HG03159 (cell line): ENCODE results near the gene GNB2.
"Not testable (repeated sequence)": the region's sequence is repeated elsewhere in the genome, so short reads cannot be mapped to it uniquely, and the experiment has no call there.

Experiments used
- ATAC-seq: cut with Tn5 transposase; IDR thresholded peaks from one replicate; pipeline ENCODE4 v1.9.1; 2021; ENCODE audit warnings: mild to moderate bottlenecking, moderate library complexity; ENCODE audit not compliant: unreplicated experiment

Gene GNB2

DNA sequence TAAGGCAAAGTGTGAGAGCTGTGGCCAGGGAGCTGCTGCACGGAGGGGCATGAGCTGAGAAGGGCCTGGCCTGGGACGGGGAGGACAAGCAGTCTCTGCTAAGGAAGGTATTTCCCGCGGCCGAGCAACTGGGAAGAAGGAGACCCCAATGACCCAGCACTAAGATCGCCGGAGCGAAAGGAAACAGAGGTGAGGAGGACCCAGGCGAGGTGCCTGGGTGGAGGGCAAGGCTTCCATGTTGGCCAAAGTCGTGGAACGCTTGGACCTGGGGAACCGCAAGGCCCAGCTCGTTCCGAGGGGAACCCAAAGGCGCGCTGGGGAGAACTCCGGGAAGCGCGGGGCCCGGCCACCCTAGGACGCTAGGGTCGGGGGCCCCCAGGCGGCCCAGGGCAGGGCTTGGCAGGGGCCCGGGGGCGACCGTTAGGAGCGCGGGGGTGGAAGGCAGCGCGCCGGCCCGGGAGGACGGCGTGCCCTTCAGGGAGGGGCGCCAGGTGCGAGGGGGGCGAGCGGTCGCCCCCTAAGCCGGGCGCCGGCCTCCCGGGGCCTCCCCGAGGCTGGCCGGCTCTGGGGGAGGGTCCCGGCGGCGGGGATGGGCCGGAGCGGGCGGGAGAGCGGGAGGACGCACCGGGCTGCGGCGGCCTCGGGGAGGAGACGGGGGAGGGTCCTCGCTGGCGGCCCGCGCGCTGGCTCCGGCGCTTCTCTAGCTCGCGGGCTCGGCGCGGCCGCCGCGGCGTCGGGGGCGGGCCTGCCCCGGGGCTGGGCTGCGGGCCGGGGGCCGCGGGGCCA is 20.0 kb downstream of the GNB2 start:
- peak; percentile 12 for ATAC-seq

DNA sequence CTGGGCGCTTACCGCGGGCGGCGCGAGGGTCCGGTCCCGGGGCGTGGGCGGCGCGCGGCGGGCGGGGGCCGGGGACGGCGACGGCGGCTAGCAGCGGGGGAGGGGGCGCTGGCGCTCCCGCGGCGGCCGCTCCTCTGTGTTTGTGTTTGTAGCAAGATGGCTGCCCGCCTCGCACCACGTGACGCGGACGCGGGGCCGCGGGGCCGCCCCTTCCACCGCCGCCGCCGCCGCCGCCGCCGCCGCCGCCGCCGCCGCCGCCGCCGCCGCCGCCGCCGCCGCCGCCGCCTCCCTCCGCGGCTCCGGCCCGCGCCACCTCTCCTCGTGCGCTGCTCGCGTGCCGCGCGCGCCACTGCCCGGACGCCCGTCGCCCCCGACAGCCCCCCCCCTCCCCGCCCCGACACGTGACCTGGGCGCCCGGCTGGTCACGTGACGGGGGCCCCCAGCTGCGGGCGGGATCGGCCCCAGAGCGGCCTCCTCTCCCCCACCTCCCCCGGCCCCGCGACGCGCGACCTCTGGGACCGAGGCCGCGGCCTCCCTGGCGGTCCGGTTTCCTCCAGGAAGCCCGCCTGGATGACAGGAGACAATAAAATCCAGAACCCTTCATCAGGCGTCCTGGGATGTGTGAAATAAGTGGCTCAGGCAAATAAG is 20.7 kb downstream of the GNB2 start, which contains the start of gene GIGYF1:
Gene GIGYF1 (minus strand): TSS at position 153 of the 648 bp plus-strand sequence. CDS start 6,012 bp downstream, outside the sequence.
- ATAC-seq: peak; percentile 42

DNA sequence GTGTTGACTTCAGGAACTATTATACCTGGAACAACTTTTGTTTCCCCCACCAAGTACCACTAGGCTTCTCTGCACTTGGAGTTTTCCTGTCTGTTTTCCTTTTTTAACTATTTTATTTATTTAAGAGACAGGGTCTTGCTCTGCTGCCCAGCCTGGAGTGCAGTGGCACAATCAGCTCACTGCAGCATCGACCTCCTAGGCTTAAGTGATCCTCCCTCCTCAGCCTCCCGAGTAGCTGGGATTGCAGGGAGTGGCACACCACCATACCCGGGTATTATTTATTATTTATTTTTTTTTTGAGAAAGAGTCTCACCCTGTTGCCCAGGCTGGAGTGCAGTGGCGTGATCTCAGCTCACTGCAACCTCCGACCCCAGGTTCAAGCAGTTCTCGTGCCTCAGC is 22.6 kb downstream of the GNB2 start:
- no peak for ATAC-seq

GRCh38 chr7:100699018-100699417 is 25.5 kb downstream of the GNB2 start:
- ATAC-seq: no peak

DNA sequence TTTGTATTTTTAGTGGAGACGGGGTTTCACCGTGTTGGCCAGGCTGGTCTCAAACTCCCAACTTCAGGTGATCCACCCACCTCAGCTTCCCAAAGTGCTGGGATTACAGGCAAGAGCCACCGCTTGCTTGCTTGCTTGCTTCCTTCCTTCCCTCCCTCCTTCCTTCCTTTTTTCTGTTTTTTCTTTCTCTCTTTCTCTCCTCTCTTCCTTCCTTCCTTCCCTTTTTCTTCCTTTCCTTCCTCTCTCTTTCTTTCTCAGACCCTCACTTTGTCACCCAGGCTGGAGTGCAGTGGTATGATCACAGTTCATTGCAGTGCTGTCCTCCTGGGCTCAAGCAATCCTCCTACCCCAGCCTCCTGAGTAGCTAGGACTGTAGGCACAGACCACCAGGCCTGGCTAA is 27.5 kb downstream of the GNB2 start:
- not testable (repeated sequence) for ATAC-seq

DNA sequence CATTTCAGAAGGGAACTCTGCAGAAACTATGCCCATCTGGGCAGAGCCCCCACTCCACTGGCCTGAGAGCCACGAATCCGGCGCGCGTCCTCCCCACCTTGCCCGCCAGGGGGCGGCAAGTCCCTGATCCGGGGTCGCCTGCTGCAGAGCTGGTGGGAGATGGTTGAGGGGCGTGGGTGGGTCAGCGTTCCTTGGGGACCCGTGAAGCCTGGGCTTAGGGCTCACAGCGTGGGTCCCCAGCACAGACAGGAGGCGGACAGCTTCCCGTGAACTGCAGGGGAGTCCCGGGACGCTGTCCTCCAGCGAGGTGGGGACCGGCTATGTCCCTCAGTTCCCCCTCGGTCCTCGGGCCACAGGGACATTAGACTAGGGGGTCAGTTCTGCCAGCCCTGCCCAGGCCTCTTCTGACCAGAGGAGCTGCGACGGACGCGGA is 31.8 kb downstream of the GNB2 start:
- ATAC-seq: peak; percentile 69

- ATAC-seq: peak; percentile 89
These were observed 32.5 kb downstream of the GNB2 start, which contains the start of gene POP7 for GRCh38 chr7:100705753-100706671. TSS of gene POP7 (plus strand) at chr7:100706121. CDS start at chr7:100706831, 710 bp downstream.

- ATAC-seq: no peak
These were observed 33.3 kb downstream of the GNB2 start for GRCh38 chr7:100706672-100707311.

- no peak for ATAC-seq
These were observed 34.9 kb downstream of the GNB2 start for GRCh38 chr7:100708395-100708794.

DNA sequence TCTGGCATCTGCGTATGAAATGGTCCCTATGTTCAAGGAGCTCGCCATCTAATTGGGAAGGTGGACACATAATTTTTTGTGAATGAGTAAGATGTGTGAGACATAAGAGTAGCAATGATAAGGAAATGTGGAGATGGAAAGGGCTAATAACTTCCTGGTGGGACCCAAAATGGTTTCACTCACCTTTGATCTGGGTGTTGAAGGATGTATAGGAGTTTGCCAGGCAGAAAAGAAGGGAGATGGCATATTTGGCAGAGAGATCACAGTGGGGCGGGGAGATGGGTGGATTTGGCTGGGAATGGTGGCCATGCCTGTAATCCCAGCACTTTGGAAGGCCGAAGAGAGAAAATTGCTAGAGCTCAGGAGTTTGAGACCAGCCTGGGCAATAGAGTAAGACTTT is 36.9 kb downstream of the GNB2 start:
- ATAC-seq: no peak

DNA sequence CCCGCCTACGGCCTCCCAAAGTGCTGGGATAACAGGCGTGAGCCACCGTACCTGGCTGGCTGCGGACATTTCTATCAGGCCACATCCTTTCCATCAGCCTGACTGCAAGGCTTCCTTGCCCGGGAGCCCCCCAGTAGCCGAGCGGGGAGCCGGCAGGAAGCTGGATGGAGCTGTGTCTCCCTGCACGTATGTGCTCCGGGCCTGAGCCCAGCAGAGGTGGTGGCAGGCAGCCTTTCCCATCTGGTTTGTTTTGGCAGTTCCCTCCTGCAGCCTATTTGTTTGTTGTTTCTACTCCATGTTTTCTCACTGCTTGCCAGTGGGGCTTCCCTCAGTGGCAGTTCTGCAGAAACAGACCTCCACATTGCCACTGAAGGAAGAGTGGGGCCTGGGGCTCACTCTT is 37.8 kb downstream of the GNB2 start:
- no peak for ATAC-seq

GRCh38 chr7:100714725-100715124 is 41.2 kb downstream of the GNB2 start:
- ATAC-seq: no peak

DNA sequence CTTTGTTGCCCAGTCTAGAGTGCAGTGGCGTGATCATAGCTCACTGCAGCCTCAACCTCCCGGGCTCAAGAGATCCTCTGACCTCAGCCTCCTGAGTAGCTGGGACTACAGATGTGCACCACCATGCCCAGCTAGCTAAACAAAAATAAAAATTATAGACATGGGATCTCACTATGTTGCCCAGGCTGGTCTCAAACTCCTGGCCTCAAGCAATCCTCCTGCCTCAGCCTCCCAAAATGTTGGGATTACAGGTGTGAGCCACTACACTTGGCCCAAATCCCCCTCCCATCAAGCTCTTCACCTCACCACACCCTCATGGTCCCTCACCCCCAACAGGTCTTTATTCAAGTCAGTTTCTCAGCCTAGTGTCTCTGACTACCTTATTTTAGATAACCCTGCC is 43.5 kb downstream of the GNB2 start:
- ATAC-seq: not testable (repeated sequence)

DNA sequence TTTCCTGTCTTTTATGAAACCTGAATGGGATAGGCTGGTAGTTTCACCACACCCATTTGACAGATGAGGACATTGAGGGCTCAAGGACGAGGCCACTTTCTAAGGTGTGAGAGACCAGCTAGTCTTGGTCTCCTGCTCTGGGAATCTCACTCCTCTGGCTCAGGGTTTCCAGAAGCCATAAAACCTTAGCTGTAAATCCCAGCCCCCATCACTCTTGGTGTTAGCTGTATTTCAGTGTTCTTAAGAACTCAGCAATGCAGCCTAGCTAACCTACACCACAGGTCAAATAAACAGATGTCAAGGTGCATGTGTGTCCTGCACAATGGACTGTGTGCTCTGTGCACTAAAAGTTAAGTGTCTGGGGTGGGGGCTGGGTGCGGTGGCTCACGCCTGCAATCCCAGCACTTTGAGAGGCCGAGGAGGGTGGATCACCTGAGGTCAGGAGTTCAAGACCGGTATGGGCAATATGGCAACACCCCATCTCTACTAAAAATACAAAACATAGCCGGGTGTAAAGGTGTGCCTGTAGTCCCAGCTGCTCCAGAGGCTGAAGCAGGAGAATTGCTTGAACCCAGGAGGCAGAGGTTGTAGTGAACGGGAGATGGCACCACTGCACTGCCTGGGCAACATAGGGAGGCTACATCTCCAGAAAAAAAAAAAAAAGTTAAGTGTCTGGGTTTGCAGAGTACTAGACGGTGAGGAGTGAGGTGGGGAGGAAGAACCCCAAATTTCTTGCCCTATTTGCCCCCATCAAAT is 46.2 kb downstream of the GNB2 start:
- no peak for ATAC-seq

GRCh38 chr7:100720279-100720670 is 46.7 kb downstream of the GNB2 start, which contains the start of gene EPO:
TSS of gene EPO (plus strand) at chr7:100720468. CDS start at chr7:100720981, 513 bp downstream.
- ATAC-seq: no peak

- ATAC-seq: no peak
These were observed 47.3 kb downstream of the GNB2 start for GRCh38 chr7:100720671-100721504.

DNA sequence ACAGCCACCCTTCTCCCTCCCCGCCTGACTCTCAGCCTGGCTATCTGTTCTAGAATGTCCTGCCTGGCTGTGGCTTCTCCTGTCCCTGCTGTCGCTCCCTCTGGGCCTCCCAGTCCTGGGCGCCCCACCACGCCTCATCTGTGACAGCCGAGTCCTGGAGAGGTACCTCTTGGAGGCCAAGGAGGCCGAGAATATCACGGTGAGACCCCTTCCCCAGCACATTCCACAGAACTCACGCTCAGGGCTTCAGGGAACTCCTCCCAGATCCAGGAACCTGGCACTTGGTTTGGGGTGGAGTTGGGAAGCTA is 47.9 kb downstream of the GNB2 start:
- ATAC-seq: no peak

DNA sequence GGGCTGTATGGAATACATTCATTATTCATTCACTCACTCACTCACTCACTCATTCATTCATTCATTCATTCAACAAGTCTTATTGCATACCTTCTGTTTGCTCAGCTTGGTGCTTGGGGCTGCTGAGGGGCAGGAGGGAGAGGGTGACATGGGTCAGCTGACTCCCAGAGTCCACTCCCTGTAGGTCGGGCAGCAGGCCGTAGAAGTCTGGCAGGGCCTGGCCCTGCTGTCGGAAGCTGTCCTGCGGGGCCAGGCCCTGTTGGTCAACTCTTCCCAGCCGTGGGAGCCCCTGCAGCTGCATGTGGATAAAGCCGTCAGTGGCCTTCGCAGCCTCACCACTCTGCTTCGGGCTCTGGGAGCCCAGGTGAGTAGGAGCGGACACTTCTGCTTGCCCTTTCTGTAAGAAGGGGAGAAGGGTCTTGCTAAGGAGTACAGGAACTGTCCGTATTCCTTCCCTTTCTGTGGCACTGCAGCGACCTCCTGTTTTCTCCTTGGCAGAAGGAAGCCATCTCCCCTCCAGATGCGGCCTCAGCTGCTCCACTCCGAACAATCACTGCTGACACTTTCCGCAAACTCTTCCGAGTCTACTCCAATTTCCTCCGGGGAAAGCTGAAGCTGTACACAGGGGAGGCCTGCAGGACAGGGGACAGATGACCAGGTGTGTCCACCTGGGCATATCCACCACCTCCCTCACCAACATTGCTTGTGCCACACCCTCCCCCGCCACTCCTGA is 49.1 kb downstream of the GNB2 start:
- ATAC-seq: no peak
